ENCODE measurements around the gene CCDC85A.
"Not testable (repeated sequence)": the region's sequence is repeated elsewhere in the genome, so short reads cannot be mapped to it uniquely, and the experiment has no call there.

CCDC85A gene

DNA sequence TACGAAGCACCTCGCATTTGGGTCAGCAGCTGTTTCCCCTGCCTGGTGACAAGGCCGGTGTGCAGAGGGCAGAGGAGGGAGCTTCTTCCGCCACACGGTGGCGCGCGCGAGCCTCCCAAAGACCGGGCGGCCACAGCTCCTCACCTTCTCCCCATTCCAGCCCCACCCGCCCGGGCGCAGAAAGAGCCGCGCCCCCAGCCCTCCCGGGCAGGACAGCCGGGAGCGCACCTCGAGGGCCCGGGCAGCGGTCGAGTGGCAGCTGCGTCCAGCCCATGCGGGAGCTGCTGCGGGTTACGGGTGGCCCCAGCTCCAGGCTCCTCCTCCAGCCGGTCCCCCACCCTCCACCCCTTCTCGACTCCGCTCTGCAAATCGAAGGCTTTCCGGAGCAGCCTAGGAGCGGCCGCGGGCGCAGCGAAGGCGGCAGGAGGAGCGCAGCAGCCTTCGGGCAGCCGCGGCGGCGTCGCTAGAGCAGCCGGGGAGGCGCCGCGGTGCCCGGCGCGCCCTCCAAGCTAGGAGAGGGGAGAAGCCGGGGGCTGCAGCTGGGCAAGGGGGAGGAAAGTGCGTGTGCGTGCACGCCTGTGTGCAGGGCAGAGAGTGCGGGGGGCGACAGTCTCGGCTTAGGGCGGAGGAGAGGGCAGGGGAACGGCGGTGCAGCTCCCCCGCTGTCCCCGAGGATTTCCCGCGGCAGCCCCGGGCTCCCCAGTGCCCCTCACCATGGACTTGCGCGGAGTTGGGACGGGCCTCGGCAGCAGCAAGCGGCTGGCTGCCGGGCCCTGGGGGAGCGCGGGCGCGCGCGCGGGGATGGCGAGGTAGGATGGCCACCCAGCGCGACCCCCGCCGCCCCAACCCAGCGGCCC lies at the start of gene CCDC85A:
CCDC85A (plus strand) TSS at position 348 of the 857 bp plus-strand sequence. CDS start 635 bp downstream, outside the sequence.
- DNase-seq, result peak; percentile 18 to 28

- DNase-seq, result no peak
Measured at GRCh38 chr2:56134861-56135260, 48.9 kb upstream of the CCDC85A start.

- not testable (repeated sequence) for DNase-seq
Measured at GRCh38 chr2:56142497-56143061, 41.2 kb upstream of the CCDC85A start.

DNA sequence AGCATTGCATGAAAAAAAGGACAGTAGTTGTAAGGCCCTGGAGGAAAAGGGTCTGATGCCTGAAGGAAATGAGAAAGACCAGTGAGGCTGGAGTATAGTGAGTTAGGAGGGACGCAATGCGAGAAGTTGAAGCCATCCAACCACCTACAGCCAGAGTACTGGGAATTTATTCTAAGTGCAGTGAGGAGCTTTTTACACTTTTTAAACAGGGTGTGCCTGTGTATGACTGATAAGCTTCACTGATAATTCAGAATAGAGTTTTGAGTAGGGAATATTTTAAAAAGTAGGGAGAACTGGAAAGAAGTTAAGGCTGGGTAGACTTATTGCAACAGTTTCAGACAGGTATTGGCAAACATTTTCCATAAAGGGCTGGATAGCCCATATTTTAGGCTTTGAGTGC lies 35.9 kb upstream of the CCDC85A start:
- no peak for DNase-seq

GRCh38 chr2:56148825-56149224 lies 35.0 kb upstream of the CCDC85A start:
- no peak for DNase-seq

DNA sequence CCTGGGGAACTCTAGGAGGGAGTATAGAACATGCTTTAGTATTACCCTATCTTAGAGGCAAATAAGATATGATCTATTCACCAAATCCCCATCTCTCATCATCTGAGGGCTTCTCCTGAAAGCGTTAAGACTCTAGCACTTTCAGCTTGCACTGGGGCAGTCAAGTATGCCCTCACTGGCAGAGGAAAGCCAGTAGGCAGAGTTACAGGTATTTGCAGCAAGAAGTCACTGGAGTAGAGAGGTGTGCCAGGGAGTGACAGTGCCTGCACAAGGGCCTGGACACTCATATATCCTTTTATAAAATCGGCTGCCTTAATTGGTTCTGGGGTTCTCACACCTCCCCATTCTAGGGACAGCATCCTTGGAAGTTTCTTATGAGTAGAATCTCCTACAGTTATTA lies 31.9 kb upstream of the CCDC85A start:
- no peak for DNase-seq

DNA sequence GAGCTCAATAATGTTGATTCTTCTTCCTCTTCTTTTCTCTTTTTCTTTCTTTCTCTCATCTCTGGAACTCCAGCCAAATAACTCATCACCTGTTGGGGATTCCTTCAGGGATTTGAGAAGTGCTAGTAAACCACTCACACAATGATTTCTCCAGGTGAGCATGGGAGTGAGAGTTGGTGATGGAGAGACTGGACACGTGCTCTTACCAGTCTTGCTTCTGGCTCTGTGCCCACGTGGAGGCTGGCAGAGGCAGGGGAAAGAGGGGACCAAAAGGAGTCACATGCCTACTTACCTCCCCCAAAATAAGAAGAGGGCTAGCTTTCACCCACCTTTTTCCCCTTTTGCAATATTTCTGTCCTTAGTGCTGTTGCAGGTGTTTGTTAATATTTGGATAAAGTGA lies 28.6 kb upstream of the CCDC85A start:
- DNase-seq, result no peak

- DNase-seq, result not testable (repeated sequence)
Measured at GRCh38 chr2:56159875-56160274, 23.9 kb upstream of the CCDC85A start.

- no peak for DNase-seq
Measured at GRCh38 chr2:56167616-56168562, 15.9 kb upstream of the CCDC85A start.

- DNase-seq, result no peak
Measured at GRCh38 chr2:56169521-56169920, 14.3 kb upstream of the CCDC85A start.

DNA sequence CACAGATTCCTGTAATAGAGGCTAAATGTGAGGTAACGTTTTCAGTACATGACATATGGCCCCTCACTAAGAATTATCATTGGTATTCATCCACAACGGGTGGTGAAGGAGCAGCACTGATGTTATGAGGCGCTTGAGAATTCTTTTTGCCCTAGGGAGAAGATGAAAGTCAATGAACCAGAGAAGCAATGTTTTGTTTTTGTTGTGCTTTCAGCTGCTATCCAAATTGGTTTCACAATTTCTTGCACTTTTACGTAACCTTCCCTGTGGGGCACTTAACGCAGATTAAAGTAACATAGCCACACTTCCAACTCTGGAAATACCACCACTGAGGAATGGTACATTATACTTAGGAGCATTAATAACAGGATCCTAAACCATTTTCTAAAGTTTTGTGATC lies 13.3 kb upstream of the CCDC85A start:
- DNase-seq, result no peak

DNA sequence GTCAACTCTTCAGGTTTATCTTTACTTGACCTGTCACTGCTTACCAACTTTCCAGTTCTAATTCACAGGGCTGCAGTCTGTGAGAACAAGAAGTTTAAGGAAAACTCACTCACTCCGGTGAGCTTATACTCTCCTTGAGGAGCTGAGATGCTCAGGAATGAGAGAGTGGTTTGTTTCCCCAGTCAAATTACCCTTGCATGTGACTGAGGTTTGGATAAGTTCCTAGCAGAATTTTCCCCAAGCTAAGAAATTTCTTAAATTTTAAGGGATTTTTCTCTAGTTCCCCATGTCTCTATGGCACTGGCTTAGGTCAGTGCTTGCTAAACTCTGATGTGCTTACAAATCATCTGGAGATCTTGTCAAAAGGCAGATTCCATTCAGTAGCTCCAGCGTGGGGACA lies 12.8 kb upstream of the CCDC85A start:
- no peak for DNase-seq

DNA sequence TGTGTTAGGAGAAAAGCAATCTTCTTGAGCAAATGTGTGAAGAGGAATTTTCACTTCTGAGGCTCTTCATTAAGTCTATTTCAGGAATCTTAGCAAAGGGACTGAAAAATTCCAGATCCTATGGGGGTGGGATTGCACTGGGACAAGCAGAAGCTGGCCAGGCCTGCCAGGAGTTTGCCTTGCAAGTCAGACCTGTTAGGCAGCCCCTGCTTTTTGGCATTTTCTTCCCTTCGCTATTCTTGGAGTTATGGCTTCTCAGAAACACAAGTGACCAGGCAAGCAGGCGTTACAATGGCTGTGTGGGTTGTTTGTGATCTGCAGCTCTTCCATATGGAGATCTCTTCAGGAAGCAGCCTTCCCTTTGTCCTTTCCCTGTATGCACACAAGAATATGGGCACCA lies 8.0 kb upstream of the CCDC85A start:
- DNase-seq, result no peak

GRCh38 chr2:56177420-56178220 lies 6.2 kb upstream of the CCDC85A start:
- no peak for DNase-seq

DNA sequence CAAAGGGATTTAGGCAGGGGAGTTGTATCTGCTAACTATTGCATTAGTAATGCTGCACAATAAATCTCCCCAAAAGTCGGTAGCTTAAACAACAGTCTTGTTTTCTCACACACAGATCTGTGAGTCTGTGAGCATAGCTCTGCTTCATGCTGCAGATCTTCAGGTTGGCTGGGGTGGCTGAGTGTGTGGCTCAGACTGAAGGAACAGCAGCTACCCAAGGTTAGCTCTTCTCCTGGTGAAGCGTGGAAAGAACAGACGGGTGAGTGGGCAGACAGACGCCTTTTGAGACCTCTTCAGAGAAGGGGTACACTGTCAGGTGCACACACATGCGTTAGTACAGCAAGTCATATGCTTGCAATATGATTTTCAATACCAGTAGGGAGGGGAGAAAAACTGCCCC lies 3.9 kb upstream of the CCDC85A start:
- DNase-seq, result no peak

GRCh38 chr2:56182420-56182819 lies 1.4 kb upstream of the CCDC85A start:
- no peak for DNase-seq

GRCh38 chr2:56184500-56185011 lies 766 bp downstream of the CCDC85A start:
- DNase-seq, result no peak

DNA sequence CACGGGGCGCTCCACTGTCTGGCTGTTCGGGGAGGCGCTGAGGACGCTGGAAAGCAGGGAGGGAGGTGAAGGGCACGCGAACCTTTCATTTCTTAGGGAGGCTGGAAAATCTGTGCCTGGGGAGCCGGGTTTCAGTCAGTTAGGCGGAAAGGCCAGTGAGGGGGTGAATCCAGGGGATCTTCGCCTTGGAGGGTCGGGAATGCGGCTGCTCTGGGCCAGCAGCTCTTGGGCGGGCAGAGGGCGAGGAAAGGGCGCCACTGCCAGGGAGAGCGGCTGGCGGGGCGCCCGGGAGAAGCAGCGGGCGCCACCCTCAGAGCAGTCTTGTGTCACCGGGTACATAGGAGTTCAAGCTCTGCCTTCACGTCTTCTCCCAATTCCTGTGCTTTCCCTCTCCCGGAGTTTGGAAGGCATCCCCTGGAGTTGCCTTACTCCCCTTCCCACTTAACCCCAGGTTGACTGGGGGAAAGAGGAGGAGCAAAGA lies 1.4 kb downstream of the CCDC85A start:
- DNase-seq, result no peak

DNA sequence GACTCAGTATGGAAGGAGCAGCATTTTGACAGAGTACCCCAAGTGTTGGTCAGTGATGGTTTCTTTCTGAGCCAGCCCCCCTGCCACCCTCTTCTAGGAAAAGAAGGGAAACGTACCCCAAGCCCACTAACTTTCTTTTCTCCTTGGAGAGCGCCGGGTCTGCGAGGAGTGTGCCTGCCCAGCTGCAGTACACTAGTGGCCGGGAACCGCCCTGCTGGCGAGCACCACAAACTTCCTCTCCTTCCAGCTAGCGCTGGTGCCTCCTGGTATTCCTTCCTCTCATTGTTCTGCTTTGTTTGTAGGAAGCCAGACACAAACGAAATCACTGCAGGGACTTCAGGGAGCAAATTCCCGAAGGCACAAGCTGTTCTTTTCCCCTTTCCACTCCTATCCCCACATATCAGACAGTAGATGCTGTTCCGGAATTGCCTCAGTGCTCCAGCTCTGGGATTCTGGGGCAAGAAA lies 1.8 kb downstream of the CCDC85A start:
- DNase-seq, result no peak

DNA sequence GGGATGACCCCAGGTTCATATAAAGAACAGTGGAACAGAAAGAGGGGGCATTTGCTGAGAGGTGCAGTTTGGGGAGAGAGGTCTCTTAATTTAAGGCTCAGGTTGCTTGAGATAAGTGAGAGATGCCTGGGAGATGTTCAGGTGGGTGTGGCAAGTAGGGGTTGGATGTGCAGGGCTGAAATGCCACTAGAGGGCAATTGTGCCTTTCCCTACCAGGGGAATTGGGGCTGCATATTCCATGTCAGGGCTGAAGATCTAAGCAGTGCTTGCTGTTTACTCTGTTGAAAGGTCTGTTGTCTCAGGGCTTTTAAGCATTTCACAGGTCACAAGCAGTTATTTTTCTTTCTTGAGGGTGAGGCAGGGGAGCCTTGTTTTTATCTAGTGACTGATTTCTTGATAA lies 7.8 kb downstream of the CCDC85A start:
- no peak for DNase-seq

GRCh38 chr2:56192664-56193305 lies 9.0 kb downstream of the CCDC85A start:
- no peak for DNase-seq

All from activated CD4-positive, alpha-beta T cell treated with anti-CD3 and anti-CD28 coated beads, Interleukin-2, amount 50 U/mL, for 4 hours (primary cell).